GM18870 (cell line): Measurements from ENCODE around the gene DENND6A.
A peak's percentile ranks its signal among the peaks of the same experiment; 100 is the strongest.
"Not testable (repeated sequence)": the region's sequence is repeated elsewhere in the genome, so short reads cannot be mapped to it uniquely, and the experiment has no call there.

Experiments used
- ATAC-seq: cut with Tn5 transposase; IDR thresholded peaks from one replicate; pipeline ENCODE4 v1.9.1; 2021; ENCODE audit warnings: moderate library complexity; ENCODE audit not compliant: unreplicated experiment

The DENND6A gene

DNA sequence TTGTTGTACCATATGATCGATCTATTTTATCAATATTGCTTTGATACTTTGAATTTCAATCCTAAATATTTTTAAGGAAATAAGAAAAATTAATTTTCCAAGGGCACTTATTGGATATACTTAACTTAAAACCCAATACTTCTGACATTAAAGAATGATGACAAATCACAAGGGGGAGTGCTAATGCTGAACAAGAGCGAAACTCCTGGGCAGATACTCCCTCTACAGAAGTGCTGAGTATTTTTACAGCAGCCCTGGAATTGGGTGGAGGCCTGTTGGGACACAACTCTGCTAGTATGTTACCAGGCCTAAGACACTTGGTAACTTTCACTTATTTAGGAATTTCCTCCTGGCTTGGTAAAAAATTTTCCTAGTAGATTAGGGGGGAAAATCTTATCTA is 46.2 kb downstream of the DENND6A start:
- ATAC-seq = no peak

DNA sequence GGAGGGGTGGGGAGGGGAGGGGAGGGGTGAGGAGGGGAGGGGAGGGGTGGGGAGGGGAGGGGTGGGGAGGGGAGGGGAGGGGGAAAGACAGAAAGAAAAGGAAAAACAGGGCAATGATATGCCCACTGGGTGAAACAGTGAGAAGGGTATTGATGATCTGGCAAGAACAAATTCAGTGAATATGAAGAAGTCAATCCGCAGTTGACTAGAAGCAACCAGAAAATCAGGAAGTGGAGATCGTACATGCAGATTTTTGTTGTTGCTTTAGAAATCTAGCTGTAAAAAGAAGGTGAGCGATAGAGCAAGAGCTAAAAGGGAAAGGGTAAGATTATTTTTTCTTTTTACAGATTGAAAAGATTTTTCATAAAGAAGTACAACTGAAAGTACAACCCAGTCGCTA is 48.1 kb downstream of the DENND6A start:
- no peak for ATAC-seq

GRCh38 chr3:57637391-57637790 is 55.5 kb downstream of the DENND6A start:
- no peak for ATAC-seq

GRCh38 chr3:57634259-57634658 is 58.6 kb downstream of the DENND6A start:
- ATAC-seq = not testable (repeated sequence)

- no peak for ATAC-seq
Measured at GRCh38 chr3:57627976-57628375, 64.9 kb downstream of the DENND6A start.

- ATAC-seq = no peak
Measured at GRCh38 chr3:57624801-57625200, 68.1 kb downstream of the DENND6A start.

DNA sequence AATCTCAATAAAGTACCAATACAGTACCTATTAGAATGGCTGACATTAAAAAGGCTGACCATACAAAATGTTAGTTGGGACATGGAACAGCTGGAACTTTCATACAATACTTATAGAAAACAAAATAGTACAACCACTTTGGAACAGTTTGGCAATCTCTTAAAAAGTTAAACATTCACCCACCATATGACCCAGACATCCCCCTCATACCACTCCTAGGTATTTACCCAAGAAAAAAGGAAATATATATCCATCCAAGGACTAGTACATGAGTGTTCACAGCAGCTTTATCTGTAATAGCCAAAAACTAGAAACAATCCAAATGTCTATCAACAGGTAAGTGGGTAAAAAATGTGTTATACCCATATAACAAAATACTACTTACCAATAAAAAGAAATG is 70.5 kb downstream of the DENND6A start:
- no peak for ATAC-seq

GRCh38 chr3:57617739-57618138 is 75.1 kb downstream of the DENND6A start:
- ATAC-seq = no peak

DNA sequence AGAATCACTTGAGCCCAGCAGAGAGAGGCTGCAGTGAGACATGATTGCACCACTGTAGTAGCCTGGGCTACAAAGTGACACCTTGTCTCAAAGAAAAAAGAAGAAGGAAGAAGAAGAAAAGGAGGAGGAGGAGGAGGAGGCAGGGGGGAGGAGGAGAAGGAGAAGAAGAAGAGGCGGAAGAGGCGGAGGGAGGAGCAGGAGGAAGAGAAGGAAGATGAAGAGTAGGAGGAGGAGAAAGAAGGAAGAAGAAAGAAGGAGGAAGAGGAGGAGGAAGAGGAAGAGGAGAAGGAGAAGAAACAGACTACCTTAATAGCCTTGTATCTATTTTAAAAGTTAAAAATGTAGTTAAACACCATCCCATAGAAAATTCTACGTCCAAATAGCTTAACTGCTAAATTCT is 76.6 kb downstream of the DENND6A start:
- ATAC-seq = no peak

GRCh38 chr3:57611870-57612269 is 81.0 kb downstream of the DENND6A start:
- ATAC-seq = not testable (repeated sequence)

GRCh38 chr3:57605683-57606082 is 87.2 kb downstream of the DENND6A start:
- ATAC-seq = no peak

DNA sequence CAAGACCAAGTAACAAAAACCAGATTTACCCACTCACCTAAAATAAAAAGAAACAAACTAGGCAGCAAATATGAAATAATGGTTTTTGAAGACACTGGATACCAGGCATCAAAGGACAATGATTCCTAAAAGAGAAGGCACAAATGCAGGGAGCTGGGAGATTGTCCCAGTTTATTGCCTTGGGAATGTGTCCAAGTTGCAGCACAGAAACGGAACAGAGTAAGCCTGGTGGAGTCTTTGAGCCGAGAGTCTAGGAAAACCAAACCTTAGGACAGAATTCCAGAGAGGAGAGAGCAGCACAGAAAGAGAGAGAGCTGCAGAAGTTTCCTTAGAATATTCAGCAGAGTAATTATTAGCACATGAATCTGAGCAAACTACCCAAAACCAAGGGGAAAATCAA is 87.9 kb downstream of the DENND6A start:
- no peak for ATAC-seq

- ATAC-seq = no peak
Measured at GRCh38 chr3:57600195-57600594, 92.7 kb downstream of the DENND6A start.

- ATAC-seq = no peak
Measured at GRCh38 chr3:57598765-57599360, 94.0 kb downstream of the DENND6A start.

DNA sequence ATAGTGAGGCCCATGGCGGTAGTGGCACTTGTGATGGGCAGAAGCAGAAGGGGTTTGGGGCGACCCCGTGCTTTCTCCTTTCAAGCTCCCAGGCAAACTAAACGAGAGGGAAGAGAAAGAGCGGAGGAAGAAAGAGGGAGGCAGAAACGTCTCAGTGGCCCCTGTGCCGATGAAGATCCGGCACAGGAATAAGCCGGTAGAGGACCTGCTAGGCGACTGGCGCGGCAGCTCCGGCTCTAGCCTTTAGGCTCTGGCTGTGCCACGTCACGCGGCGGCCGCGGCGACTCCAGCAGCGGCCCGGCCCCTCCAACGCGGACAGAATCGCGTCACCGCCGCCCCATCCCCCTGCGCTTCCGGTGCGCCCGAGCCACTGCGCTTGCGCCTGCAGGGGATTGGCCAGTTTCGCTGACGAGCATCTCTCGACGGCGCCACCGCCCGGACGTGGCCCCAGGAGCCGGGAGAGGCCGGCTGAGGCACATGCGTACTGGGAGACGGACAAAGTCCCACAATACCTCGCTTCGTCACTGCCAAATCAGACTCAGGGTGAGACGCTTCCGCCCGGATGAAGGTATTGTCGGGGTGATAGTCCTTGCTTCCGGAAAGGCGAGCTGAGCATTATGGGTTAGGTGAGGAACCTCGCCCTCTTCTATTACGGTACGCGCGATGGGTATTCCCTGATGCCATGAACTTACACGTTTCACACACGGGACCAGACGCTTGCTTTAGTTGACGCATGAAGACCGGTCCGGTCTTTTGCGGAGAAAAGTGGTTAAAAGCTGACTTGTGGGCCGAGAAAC is 95.6 kb downstream of the DENND6A start, which contains the start of gene ARF4:
ARF4 (minus strand) TSS at position 218 of the 797 bp plus-strand sequence; CDS start at position 14, 204 bp downstream.
- ATAC-seq = peak; percentile 97

GRCh38 chr3:57596495-57597126 is 96.3 kb downstream of the DENND6A start:
- no peak for ATAC-seq

DNA sequence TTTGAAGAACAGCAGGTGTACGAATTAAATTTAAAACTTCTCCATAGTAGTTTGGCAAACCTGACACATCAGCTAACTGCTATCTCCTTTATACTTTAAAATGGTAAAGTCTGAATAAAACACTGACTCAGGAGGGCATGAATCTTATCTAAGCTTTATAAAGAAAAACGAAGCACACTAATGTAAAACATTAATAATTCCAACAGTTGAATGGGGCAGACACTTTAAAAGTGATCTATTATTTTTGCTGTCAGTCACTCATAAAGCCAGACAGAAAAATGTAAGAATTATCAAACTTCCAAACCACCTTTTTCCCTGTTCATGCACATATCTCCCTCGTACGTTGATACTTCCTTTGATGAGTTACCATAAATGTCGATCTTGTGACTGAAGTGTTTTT is 98.3 kb downstream of the DENND6A start:
- ATAC-seq = no peak

- ATAC-seq = no peak
Measured at GRCh38 chr3:57594144-57594543, 98.7 kb downstream of the DENND6A start.

GRCh38 chr3:57592306-57592705 is 100.6 kb downstream of the DENND6A start:
- no peak for ATAC-seq

DNA sequence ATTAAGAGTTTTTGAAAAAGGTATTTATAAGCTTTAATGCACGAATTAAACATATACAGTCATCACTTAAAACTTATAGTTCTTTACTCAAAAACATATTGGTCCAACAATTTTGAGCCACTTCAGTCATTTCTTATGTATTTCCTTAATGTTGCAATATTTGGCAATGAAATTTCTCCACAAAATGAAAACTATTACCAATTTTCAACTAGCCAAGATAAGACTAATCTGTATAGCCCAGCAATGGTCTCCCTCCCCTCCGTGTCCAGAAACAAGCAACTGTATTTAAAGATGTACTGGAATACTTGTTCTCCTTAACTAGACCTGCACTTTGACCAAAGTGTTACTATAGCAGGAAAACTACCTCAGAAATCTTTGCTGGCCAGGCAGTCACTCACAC is 105.0 kb downstream of the DENND6A start:
- no peak for ATAC-seq

GRCh38 chr3:57586778-57587177 is 106.1 kb downstream of the DENND6A start:
- no peak for ATAC-seq

DNA sequence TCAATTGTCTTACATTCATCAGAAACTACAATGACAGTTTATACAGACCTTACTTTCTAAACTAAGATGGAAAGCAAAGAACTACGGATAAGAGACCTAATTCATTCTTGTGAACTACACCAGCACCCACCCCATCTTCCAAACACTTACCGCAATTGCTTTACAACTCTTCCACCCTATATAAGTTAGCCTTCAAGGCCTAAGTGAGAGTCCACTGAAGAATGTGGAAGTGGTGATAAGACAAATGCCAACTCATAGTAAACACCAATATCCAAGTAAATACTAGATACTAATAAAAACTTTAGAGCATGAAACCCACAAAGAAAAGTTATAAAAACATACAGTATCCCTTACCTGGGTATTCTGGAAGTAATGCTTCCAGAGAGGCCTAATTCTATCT is 109.3 kb downstream of the DENND6A start:
- no peak for ATAC-seq
